Stomach (tissue), 4 donors: ENCODE results near the gene RHCG.

Experiments used
- CTCF ChIP-seq, 7 experiments: fragments of 450-650 bp in 4 of 7; fragments of 200-600 bp in 3 of 7; sonication (generic) in 3 of 7; IDR thresholded peaks; one replicate each; pipeline ENCODE4 v1.5.1; 2016 to 2019; ENCODE audit warnings: antibody characterized with exemption in 7 of 7, control low read depth in 2 of 7, mild to moderate bottlenecking in 1 of 7
- EP300 ChIP-seq: sonication (generic); formaldehyde crosslinking; IDR thresholded peaks from one replicate; pipeline ENCODE4 v1.6.1; 2017; ENCODE audit warnings: antibody characterized with exemption
- POLR2A ChIP-seq, 4 donors: fragments of 450-650 bp; IDR thresholded peaks; one replicate each; pipeline ENCODE4 v1.6.1; 2016; ENCODE audit warnings: antibody characterized with exemption in 4 of 4, control low read depth in 2 of 4, mild to moderate bottlenecking in 1 of 4, moderate library complexity in 1 of 4
- POLR2AphosphoS5 ChIP-seq, 3 donors: sonication (generic); formaldehyde crosslinking; IDR thresholded peaks; one replicate each; pipeline ENCODE4 v1.6.1; 2016; ENCODE audit warnings: antibody characterized with exemption in 3 of 3

- TF ChIP-seq CTCF (IDR thresholded peaks at IDR 0.05) (no peak), POLR2A (IDR thresholded peaks at IDR 0.05) (no peak), POLR2AphosphoS5 (IDR thresholded peaks at IDR 0.05) (no peak), EP300 (no peak)
Observed at GRCh38 chr15:89523101-89523500, 26.7 kb upstream of the RHCG start.
